GM23338 (cell line): ENCODE results near the gene ANGPT4. TPM values are rescaled to one million over a fixed set of nuclear protein-coding genes. Genes with fewer than 3 reads are reported as not detected.

Experiments used
- ATAC-seq: fragments of 200-7000 bp; cut with Tn5 transposase; 3 replicates; pipeline ENCODE4 v1.9.1; 2020
- DNase-seq: peaks from one replicate; pipeline ENCODE4 v3.0.0-alpha.2; 2015; ENCODE audit warnings: low spot score
- H2AFZ ChIP-seq: fragments of 200-600 bp; sonication (generic); 2 replicates; pipeline ENCODE4 v1.8.0; 2016; ENCODE audit warnings: antibody characterized with exemption, mild to moderate bottlenecking, moderate library complexity
- H3F3A ChIP-seq: fragments of 200-600 bp; sonication (generic); replicated peaks from 2 replicates; pipeline ENCODE4 v1.8.0; 2017; ENCODE audit warnings: antibody characterized with exemption, mixed run types, low read depth
- H3K27ac ChIP-seq: fragments of 200-600 bp; sonication (generic); 2 replicates; pipeline ENCODE4 v1.6.1; 2016; ENCODE audit warnings: low read depth
- H3K27me3 ChIP-seq: fragments of 200-600 bp; sonication (generic); 2 replicates; pipeline ENCODE4 v1.8.0; 2016; ENCODE audit warnings: mild to moderate bottlenecking, mixed run types, moderate library complexity; ENCODE audit not compliant: insufficient read depth
- H3K36me3 ChIP-seq: fragments of 200-600 bp; sonication (generic); 2 replicates; pipeline ENCODE4 v1.8.0; 2016; ENCODE audit warnings: mild to moderate bottlenecking; ENCODE audit not compliant: insufficient read depth
- H3K4me1 ChIP-seq: fragments of 200-600 bp; sonication (generic); 2 replicates; pipeline ENCODE4 v1.8.0; 2016; ENCODE audit warnings: mild to moderate bottlenecking, moderate library complexity; ENCODE audit not compliant: insufficient read depth
- H3K4me2 ChIP-seq: fragments of 200-600 bp; sonication (generic); 2 replicates; pipeline ENCODE4 v1.7.1; 2017; ENCODE audit warnings: mixed run types
- H3K4me3 ChIP-seq: fragments of 200-600 bp; sonication (generic); 2 replicates; pipeline ENCODE4 v1.6.1; 2016; ENCODE audit warnings: mixed run types
- H3K79me2 ChIP-seq: fragments of 200-600 bp; sonication (generic); replicated peaks from 2 replicates; pipeline ENCODE4 v1.8.0; 2017; ENCODE audit warnings: mild to moderate bottlenecking; ENCODE audit not compliant: insufficient read depth
- H3K9me2 ChIP-seq: fragments of 200-600 bp; sonication (generic); 2 replicates; pipeline ENCODE4 v1.8.0; 2017; ENCODE audit not compliant: insufficient read depth
- H4K20me1 ChIP-seq: fragments of 200-600 bp; sonication (generic); replicated peaks from 2 replicates; pipeline ENCODE4 v1.8.0; 2017; ENCODE audit warnings: mild to moderate bottlenecking; ENCODE audit not compliant: insufficient read depth
- H3K27ac Mint-ChIP-seq: 2 replicates; pipeline ENCODE4 v1.8.0; 2020; ENCODE audit warnings: inconsistent platforms, mild to moderate bottlenecking, moderate library complexity, mixed read lengths
- H3K27me3 Mint-ChIP-seq: 3 replicates; pipeline ENCODE4 v1.8.0; 2022; ENCODE audit warnings: low read depth, mild to moderate bottlenecking, moderate library complexity, mixed read lengths, inconsistent platforms; ENCODE audit not compliant: insufficient read depth, poor library complexity
- H3K36me3 Mint-ChIP-seq: 3 replicates; pipeline ENCODE4 v1.8.0; 2021; ENCODE audit warnings: low read depth, mild to moderate bottlenecking, inconsistent platforms, moderate library complexity, mixed read lengths
- H3K4me1 Mint-ChIP-seq: 3 replicates; pipeline ENCODE4 v1.8.0; 2020; ENCODE audit warnings: mild to moderate bottlenecking, inconsistent platforms, mixed read lengths
- H3K4me3 Mint-ChIP-seq: 3 replicates; pipeline ENCODE4 v1.8.0; 2021; ENCODE audit warnings: moderate library complexity, mild to moderate bottlenecking, inconsistent platforms, mixed read lengths
- H3K9me3 Mint-ChIP-seq: 3 replicates; pipeline ENCODE4 v1.8.0; 2020; ENCODE audit warnings: moderate library complexity, mild to moderate bottlenecking, inconsistent platforms, mixed read lengths
- CTCF ChIP-seq, 2 experiments: fragments of 200-600 bp in 1 of 2; sonication (generic) in 1 of 2; conservative IDR thresholded peaks; 2 replicates each; pipeline versions ENCODE4 v1.5.1 to v1.6.1; 2016 to 2017; ENCODE audit warnings: antibody characterized with exemption in 2 of 2, low read depth in 2 of 2, mild to moderate bottlenecking in 2 of 2, moderate library complexity in 1 of 2
- POLR2AphosphoS5 ChIP-seq: IDR thresholded peaks from 2 replicates; pipeline ENCODE4 v1.6.1; 2016; ENCODE audit warnings: antibody characterized with exemption, low read depth
- REST ChIP-seq: IDR thresholded peaks from one replicate; pipeline ENCODE4 v1.6.1; 2018; ENCODE audit warnings: antibody characterized with exemption; ENCODE audit not compliant: unreplicated experiment
- ZNF331 ChIP-seq: fragments of 250-450 bp; sonication (Bioruptor Pico); IDR thresholded peaks from 2 replicates; pipeline ENCODE4 v1.5.0; 2020; ENCODE audit warnings: low read depth, mild to moderate bottlenecking, moderate library complexity
- ZNF462 ChIP-seq: fragments of 250-450 bp; sonication (Bioruptor Pico); IDR thresholded peaks from 2 replicates; pipeline ENCODE4 v1.5.0; 2020; ENCODE audit warnings: mild to moderate bottlenecking, moderate library complexity
- polyA plus RNA-seq: library from polyadenylated mRNA; unstranded; fragments of >200 nt; fragmentation: Nextera tagmentation; extraction: Ambion mirVana; gene quantifications from 2 replicates; pipeline ENCODE4 v1.2.1, GENCODE V29; 2016
- total RNA-seq: library from RNA; depleted of rRNA; stranded (reverse); fragments of >200 nt; shearing (Covaris generic); gene quantifications from 2 replicates; pipeline ENCODE4 v1.2.3, GENCODE V29; 2014

The ANGPT4 gene
- total and polyA plus RNA-seq, 2 experiments from 2014 or later, result 0.17 TPM; not detected in 1

DNA sequence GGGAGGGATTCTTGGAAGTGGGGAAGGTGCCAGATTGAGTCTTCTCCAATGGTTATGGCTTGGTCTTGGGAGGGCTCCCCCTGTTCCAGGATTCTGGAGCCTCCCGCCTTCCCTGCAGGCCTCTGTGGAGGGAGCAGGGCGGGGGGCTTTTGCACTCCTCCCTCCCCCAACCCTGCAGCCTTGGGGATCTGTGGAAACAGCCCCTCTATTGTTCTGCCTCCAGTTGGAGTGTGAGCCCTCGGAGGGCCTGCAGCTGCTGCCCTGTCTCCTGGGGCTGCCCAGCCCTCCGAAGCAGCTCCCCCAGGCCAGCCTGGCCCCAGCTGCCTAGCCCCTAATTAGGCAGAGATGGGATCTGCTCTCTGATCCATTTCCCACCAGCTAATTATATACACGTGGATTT, 67.9 kb downstream of the ANGPT4 start (continued):
- TF ChIP-seq ZNF462 (no peak), REST (no peak), CTCF (conservative IDR thresholded peaks at IDR 0.05; ENCODE audit: low read depth in 2 of 2) (no peak)

DNA sequence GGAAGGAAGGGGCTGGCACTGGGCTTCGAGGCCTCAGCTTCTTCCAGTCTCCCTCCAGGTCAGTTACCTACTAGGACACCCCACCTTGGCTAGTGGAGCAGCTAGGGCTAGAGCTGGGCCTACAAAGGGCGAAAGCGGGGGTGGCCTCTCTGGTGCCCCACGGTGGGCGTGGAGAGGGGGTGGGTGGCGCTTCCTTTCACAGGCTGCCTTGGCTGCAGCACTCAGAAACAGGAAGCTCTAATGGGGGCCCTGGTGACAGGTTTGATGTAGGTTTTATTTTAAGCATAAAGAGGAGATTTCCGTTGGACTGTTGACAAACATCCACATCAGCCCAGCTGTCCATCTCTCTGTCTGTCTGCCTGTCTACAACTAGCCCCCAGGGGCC, 69.2 kb downstream of the ANGPT4 start:
- Histone ChIP-seq H2AFZ (no peak overlapping the region), H3K79me2 (no peaks in the 10 kb centered on the region), H3F3A (no peaks in the 10 kb centered on the region), H3K4me2 (no peak overlapping the region), H3K4me1 (peaks cover 30% of the 10 kb centered on the region; the same call in 1 of the 2 replicates), H3K27me3 (peaks cover 41% of the 10 kb centered on the region), H3K36me3 (no peaks in the 10 kb centered on the region), H3K4me3 (no peak overlapping the region), H3K27ac (no peak overlapping the region), H3K9me2 (no peaks in the 10 kb centered on the region), H4K20me1 (peaks cover 10% of the 10 kb centered on the region; the same call in 1 of the 2 replicates)
- Mint-ChIP-seq H3K36me3 (no peaks in the 10 kb centered on the region), H3K4me3 (no peak overlapping the region), H3K27ac (no peak overlapping the region), H3K27me3 (peaks cover 32% of the 10 kb centered on the region), H3K9me3 (no peaks in the 10 kb centered on the region), H3K4me1 (peaks cover 35% of the 10 kb centered on the region)
- ATAC-seq, result no peak
- TF ChIP-seq ZNF331 (CRISPR knock-in tag), result no peak
- no peak for TF ChIP-seq POLR2AphosphoS5
- DNase-seq, result no peak
